GM19240 (cell line): ENCODE data around the gene SPPL2B.
A peak's percentile ranks its signal among the peaks of the same experiment; 100 is the strongest.
"Not testable (repeated sequence)": the region's sequence is repeated elsewhere in the genome, so short reads cannot be mapped to it uniquely, and the experiment has no call there.

ENCODE experiments used
- DNase-seq: peaks from one replicate; pipeline ENCODE4 v3.0.0; 2011; ENCODE audit warnings: low spot score; ENCODE audit not compliant: insufficient read length

Gene SPPL2B

DNA sequence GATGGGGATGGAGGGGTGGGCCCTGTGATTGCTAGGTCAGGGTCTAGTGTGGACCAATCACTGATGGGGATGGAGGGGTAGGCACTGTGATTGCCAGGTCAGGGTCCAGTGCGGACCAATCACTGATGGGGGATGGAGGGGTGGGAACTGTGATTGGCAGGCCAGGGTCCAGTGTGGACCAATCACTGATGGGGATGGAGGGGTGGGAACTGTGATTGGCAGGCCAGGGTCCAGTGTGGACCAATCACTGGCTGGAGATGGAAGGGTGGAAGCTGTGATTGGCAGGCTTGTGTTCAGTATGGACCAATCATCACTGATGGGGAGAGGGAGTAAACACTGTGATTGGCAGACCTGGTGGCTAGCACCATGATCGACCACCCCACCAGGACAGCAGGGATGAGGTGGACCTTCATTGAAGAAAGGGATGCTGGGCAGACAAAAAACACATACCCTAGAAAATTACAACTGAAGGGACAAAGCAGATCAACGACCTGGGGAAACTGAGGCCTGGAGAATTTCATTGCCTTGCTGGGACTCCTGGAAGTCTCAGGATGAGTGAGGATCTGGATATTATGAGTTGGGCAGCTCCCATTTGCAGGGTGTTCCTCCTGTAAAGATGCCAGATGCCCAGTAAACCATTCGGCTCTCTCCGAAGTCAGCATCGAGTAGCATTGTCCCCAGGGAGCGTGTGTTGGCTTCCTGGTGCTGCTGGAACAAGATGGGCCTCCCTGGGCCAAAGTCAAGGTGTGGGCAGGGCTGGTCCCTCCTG, 47.1 kb downstream of the SPPL2B start:
- no peak for DNase-seq

DNA sequence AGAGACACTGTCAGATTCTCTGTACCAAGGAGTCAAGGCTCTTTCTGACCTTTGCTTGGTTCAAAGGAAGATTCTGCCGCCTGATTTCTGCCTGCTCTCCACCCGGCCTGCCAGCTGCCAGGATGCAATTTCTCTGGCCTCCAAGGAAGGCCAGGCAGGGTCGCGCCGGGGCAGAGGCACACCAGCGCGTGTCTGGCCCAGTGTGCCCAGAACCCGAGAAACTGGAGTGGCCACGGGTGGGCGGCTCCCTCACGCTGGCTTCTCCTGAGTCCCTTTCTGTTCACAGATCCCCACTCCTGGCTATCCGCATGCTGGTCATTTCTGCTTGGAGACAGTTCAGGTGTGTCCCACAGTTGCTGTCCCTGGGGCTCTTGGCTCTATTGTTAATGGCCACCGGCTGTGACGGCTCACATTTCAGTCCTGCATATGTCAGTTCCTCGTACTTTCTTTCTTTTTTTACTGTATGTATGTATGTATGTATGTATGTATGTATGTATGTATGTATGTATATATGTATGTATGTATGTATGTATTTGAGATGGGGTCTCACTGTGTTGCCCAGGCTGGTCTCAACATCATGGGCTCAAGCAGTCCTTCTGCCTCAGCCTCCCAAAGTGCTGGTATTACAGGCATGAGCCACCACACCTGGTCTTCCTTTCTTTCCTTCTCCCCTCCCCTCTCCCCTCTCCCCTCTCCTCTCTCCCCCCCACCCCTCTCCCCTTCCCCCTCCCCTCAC, 48.5 kb downstream of the SPPL2B start:
- no peak for DNase-seq

GRCh38 chr19:2380567-2380966, 52.1 kb downstream of the SPPL2B start:
- DNase-seq = no peak

- DNase-seq = no peak
Measured at GRCh38 chr19:2381148-2381820, 52.8 kb downstream of the SPPL2B start.

DNA sequence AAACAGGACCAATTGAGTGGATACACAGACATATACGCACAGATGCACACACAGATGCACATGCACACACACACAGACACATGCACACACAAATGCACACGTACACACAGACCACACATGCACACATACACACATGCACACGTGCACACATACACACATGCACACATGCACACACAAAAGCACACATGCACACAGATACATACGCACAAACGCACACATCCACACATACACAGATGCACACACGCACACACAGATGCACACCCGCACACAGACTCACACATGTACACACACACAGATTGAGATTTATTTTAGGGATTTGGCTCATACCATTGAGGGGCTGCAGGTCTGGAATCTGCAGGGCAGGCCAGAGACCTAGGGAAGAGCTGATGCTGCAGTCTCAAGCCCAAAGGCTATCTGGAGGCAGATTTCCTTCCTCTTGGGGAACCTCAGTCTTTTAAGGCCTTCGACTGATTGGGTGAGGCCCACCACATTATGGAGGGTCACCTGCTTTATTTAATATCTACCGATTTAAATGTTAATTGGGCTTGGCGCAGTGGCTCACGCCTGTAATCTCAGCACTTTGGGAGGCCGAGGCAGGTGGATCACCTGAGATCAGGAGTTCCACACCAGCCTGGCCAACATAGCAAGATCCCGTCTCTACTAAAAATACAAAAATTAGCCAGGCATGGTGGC, 54.2 kb downstream of the SPPL2B start:
- no peak for DNase-seq

DNA sequence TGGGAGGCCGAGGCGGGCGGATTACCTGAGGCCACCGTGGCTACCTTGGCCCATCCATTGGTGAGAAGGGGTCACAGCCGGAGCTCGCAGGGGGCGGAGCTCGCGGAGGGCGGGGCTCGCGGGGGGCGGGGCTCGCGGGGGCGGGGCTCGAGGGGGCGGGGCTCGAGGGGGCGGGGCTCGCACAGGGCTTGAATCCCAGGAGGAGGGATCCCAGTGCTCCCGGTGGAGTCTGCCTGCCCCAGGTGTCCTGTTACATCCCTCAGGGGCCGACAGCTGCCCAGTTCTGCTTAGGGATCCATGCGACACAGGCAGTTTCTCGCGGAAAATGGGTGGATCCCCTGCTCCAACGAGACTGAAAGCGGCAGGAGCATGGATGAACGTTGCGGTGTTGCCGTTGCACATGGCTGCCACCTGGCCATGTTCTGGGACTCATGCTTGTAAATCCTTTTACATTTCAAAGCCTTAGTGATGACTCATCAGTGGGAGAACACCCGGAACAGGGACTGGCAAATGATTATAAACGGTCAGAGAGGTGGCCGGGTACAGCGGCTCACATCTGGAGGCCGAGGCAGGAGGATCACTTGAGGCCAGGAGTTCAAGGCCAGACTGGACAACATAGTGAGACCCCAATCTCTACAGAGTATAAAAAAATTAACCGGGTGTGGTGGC, 56.7 kb downstream of the SPPL2B start:
- DNase-seq = no peak

DNA sequence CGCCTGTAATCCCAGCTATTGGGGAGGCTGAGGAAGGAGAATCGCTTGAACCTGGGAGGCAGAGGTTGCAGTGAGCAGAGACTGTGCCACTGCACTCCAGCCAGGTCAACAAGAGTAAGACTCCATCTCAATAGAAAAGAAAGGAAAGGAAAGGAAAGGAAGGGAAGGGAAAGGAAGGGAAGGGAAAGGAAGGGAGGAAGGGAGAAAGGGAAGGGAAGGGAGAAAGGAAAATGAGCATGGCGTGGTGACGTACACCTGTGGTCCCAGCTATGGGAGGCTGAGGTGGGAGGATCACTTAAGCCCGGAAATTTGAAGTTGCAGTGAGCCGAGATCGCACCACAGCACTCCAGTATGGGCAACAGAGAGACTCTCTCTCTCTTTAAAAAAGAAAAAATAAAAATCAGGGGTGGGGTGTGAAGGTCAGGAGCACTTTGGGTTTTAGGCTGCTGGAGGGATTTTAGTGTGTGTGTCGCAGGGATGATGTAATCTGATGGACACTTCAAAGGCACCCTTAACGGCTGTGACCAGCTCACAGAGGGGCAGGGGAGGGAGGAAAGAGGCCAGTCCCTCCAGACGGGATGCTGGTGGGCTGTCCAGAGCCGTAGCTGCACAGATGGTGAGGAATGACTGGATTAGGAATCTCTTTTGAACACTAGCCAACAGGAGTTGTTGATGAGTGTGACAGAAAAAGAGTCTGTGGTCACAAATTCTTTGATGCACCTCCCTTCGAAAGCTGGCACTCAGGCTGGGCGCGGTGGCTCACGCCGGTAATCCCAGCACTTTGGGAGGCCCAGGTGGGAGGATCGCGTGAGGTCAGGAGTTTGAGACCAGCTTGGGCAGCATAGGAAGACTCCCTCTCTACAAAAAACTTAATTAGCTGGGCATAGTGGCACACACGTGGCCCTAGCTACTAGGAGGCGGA, 59.1 kb downstream of the SPPL2B start:
- DNase-seq = no peak

DNA sequence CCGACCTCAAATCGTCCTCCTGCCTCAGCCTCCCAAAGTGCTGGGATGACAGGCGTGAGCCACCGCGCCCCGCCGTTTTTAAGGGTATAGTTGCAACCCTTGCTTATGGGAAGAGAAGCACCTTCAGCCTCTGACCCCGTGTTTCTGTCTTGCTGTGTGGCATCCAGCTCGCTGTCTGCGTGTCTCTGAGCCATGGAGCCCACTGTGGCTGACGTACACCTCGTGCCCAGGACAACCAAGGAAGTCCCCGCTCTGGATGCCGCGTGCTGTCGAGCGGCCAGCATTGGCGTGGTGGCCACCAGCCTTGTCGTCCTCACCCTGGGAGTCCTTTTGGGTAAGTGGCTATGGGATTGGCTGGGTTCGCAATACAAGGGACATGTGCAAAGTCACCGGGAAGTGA, 61.1 kb downstream of the SPPL2B start:
- DNase-seq = no peak

DNA sequence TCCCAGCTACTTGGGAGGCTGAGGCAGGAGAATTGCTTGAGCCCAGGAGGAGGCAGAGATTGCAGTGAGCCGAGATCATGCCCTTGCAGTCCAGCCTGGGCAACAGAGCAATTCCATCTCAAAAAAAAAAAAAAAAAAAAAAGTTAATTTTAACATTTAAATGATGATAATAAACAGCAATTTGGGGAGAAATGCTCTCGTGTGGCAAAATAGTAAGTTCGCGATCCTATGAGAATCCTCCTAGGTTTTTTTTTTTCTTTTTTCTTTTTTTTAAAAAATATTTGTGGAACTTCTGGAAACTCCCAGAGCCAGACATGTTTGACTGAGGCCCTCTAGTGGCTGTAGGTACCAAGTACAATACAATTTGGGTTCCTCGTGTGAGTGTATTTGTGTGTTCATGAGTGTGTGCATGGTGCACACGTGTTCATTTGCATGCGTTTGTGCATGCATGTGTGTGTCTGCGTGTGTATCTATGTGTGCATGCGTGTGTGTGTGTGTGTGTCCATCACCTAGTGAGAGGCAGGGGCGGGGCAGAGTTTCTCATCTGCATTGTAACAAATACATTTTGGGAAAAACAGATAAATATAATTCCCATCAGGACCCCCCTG, 62.7 kb downstream of the SPPL2B start:
- peak; percentile 58 for DNase-seq

DNA sequence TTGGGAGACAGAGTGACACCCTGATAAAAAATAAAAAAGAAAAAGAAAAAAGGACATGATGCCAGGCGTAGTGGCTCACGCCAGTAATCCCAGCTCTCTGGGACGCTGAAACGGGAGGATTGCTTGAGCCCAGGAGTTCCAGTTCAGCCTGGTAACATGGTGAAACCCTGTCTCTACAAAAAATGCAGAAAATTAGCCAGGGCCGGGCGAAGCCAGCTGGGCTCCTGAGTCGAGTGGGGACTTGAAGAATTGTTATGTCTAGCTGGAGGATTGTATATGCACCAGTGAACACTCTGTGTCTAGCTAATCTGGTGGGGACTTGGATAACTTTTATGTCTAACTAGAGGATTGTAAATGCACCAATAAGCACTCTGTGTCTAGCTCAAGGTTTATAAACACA, 63.9 kb downstream of the SPPL2B start:
- DNase-seq = no peak

DNA sequence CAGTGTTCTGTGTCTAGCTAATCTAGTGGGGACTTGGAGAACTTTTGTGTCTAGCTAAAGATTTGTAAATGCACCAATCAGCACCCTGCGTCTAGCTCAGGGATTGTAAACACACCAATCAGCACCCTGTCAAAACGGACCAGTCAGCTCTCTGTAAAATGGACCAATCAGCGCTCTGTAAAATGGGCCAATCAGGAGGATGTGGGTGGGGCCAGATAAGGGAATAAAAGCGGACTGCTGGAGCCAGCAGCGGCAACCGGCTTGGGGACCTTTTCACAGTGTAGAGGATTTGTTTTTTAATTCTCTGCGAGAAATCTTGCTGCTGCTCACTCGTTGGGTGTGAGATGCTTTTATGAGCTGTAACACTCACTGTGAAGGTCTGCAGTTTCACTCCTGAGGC, 64.4 kb downstream of the SPPL2B start:
- not testable (repeated sequence) for DNase-seq

GRCh38 chr19:2394054-2394441, 65.6 kb downstream of the SPPL2B start:
- no peak for DNase-seq

DNA sequence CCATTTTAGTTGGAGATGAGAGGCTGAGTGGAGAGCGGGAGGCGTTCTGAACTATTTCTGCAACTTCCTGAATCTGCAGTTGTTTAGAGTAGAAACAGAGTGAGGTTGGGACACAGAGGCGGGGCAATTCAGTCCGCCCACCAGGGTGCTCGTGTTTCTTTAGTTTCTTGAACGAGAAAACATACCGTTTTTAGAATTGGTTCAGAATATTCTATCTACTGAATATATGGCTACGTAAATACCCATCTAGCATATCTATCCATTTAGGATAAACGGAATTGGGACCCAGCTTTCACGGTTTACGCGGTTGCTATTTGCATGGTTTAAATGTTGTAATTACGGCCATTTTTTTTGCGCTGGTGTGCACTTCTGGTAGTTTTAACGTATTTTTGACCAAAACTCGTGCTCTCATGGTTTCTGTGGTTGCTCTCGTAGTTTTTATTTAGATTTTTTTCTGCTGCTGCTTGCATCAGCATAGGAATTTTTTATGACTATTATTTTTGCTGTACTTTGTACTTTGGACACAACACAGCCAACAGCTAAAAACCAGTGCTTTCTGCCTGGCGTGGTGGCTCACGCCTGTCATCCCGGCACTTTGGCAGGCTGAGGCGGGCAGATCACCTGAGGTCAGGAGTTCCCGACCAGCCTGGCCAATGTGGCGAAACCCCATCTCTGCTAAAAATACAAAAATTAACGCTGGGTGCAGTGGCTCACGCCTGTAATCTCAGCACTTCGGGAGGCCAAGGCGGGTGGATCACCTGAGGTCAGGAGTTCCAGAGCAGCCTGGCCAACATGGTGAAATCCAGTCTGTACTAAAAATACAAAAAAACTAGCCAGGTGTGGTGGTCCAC, 66.2 kb downstream of the SPPL2B start:
- DNase-seq = no peak

DNA sequence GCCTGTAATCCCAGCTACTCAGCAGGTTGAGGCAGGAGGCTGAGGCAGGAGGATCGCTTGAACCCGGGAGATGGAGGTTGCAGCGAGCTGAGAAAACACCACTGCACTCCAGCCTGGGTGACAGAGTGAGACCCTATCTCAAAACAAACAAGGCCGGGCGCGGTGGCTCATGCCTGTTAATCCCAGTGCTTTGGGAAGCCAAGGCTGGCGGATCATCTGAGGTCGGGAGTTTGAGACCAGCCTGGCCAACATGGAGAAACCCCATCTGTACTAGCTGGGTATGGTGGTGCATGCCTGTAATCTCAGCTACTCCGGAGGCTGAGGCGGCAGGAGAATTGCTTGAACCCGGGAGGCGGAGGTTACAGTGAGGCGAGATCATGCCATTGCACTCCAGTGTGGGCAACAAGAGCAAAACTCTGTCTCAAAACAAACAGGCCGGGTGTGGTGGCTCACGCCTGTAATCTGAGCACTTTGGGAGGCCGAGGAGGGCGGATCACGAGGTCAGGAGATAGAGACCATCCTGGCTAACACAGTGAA, 66.9 kb downstream of the SPPL2B start:
- not testable (repeated sequence) for DNase-seq

DNA sequence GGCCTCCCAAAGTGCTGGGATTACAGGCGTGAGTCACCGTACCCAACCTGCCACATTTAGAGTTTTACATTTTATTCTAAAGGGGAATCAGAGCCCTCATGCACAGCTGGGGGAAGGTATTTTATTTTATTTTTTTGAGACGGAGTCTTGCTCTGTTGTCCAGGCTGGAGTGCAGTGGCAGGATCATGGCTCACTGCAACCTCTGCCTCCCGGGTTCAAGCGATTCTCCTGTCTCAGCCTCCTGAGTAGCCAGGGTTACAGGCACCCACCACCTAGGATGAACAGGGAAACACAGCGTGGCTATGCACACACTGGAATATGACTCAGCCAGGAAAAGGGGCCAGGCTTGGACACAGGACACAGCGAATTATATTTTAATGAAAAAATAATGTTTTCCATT, 68.7 kb downstream of the SPPL2B start:
- DNase-seq = not testable (repeated sequence)

DNA sequence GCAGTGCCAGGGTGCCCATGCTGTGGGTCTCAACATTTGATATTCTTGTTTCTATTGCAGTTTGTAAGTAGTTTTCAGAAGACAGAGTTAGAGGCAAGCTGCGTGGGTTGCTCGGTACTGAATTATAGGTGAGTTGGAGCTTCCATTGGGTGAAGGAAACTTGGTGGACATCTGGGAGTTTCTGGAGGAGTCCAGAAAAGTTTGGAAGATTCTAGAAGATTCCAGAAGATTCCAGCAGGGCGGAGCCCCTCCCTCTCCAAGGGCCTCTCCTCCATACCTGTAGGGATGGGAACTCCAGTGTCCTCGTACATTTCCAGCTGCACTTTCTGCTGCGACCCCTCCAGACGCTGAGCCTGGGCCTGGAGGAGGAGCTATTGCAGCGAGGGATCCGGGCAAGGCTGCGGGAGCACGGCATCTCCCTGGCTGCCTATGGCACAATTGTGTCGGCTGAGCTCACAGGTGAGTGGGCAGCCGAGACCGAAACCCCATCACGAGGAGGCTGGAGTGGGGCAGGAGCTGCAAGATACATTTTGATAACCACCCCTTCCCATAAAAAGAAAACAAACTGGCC, 70.3 kb downstream of the SPPL2B start:
- DNase-seq = no peak

- DNase-seq = no peak
Measured at GRCh38 chr19:2399582-2399981, 71.1 kb downstream of the SPPL2B start.
